Stimulated activated CD4-positive, alpha-beta T cell treated with anti-CD3 and anti-CD28 coated beads, Interleukin-15, amount 100 ng/mL, for 48 hours (primary cell): ENCODE measurements around the gene RIT2.

ENCODE experiments used
- DNase-seq, 2 donors: peaks; one replicate each; pipeline ENCODE4 v3.0.0-alpha.2; 2020; ENCODE audit warnings: low read depth in 2 of 2

The RIT2 gene

DNA sequence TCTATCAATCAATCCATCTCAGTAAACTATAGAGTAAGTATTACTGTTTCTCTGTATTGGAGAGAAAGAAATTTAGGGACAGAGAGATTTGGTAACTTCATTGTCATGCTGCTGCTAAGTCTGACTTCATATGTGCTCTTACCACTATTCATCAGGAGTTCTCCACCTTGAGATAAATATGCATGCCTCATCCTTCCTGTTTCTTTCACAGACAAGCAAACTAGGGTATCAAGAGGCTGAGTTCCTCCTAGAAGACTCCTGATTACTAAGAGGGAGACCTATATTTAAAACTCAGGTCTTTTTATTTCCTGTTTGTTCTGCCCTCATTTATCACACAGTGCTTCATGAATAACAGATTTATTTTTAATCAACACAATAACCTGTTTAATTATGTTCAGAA lies 34.1 kb downstream of the RIT2 start:
- DNase-seq: no peak

DNA sequence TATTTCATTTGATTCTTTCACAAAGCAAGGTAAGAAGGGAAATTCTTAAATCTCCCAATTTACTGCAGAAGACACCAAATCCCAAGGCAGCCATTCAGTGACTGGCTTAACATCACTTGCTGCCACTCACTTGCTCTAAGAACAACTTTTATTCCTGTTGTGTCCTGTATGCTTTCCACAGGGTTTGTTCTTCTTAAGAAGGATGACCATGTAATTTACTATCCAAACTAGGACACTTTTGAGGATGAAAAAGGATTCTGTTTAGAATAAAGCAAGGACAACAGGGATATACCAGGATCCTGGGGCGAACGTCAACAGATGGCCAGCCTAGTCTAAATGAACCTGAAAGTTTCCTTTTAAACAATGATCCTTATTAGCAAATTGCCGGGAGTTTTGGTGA lies 34.8 kb downstream of the RIT2 start:
- no peak for DNase-seq

DNA sequence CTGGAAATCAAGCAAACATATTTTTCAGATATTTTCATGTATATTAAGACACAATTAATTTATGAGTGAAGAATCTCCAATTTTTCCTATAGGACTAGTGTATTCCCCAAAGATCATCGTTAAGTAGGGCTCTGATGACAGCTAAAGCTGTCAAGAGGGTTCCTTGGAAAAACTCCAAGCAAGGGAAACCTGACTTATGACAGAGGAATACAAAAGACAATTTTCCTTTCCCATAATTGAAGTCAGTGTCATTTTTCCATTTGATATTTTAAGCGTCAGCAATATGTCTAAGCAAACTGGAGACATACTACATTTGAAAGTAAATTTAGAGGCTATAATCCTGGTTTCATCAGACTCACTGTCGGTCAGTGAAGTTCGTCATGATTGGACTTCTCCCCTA lies 36.1 kb downstream of the RIT2 start:
- no peak for DNase-seq

DNA sequence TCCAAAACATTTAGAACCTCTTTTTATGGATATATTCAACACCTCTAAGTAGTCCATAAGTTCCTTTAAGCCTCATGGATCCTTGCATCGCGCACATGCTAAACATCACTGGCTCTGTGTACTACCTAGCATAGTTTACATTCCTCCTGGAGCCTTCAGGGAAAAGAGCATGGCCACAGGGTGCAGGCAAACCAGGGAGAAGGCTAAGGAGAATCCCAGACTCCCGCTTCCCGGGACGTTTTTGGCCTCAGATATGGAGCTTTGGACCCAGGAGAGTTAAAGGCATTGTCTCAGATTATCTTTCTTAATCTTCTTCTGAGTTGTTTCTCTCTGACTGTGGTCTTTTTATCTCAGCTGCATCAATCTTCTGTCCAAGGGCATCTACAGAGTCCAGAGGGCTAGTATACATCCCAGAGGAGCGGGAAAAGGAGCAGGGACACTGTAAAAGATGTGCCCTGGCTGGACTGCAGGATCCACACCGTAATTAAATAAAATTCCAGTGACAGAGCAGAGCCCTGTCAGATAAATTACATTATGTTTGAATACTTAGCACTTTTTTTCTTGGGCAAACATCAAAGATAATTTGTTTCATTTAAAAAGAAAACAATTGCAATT lies 36.9 kb downstream of the RIT2 start:
- DNase-seq: no peak

DNA sequence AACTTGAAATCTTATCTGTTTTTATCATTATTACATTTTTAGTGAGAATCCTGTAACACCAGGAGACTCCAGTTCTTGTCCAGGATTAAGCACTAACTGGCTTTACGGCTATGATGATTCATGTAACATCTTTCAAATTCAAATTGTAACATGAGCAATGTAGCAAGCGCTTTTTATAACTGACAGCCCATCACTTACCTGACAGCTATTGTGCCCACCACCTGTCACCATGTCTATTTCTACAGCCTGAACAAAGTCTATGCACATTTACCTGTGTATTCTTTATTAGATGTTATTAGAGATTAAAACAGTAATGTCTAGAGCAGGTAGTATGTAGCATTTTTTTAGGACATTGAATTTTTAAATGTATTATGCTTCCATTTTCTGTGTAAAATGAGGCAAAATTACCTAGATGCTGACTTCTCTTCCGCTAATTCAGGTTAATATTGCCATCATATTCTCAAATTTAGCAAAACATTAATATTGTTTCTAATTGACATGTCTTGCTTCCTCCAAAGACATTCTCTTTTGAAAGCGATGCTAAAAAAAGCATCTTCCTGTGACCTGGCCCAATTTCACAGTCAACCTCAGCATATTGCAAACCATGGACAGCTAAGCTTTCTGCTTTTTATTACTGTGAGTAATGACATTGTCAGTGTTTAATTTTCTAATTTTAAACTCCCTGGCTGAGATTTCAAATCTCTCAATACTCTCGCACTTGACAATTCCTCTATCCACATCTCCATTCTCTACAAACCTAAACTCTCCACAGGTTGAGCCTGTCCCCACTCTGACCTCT lies 37.8 kb downstream of the RIT2 start:
- no peak for DNase-seq

DNA sequence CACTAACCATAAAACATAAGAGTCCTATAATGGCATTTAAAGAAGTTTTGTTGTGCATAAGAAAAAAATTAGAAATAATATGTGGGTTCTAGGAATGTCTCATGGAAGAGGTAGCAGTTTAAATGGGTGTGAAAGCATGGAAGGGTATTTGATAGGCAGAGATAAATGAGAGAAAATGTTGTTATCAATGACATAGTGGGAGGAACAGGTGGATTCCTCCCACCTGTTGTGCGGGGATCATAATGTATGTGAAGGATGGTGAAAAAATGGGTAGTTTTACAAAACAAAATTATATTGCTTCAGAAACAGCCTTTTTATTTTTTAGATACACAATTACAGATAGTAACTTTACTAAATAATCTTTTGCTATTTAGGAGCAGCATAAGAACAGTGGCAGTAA lies 41.7 kb downstream of the RIT2 start:
- DNase-seq: no peak

DNA sequence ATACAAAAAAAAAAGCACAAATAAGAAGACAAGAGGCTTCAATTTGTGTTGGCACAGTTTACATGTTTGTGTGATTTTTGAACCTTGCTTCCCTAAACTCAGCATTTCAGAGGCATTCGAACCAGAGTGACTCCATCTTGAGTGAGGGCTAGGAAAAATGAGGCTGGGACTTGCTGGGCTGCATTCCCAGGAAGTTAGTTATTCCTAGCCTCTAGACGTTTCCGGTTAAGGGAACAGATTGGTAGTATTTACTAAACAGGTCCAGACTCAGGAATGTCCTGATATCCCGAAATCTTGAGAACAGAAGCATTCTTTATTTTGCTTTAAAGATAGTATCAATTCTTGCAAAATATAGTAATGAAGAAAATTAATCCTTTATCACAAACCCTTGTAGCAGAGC lies 46.7 kb downstream of the RIT2 start:
- no peak for DNase-seq

DNA sequence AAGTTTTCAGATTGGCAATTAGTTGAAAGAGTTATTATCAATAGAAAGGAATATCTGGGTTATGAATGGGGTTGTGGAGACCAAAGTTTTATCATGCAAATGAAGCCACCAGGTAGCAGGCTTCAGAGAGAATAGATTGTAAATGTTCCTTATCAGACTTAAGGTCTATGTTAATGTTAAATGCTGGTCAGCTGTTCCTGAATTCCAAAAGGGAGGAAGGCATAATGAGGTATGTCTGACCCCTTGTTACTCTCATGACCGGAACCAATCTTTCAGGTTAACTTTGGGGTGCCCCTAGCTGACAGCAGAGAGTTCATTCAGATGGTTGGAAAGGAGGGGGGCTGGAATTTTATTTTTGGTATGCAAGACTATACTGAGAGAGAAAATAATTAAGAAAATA lies 47.9 kb downstream of the RIT2 start:
- DNase-seq: no peak

DNA sequence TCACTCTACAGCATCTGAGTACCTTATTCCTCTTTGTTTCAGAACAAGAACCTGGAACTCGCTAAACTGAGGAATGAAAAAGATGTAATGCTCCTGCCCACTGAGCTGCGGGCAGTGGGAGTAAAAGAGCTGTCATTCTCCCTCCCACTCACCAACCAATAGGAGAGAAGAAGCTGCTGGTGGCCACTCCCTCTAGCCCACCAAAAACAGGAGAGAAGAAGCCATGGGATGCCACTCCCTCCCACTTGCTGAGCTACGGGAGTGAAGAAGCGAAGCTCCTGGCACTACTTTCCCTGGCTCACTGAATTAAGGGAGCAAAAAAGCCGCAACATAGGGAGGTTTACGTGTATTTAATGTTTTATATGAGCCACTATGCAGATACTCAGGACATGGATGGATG lies 53.7 kb downstream of the RIT2 start:
- no peak for DNase-seq

DNA sequence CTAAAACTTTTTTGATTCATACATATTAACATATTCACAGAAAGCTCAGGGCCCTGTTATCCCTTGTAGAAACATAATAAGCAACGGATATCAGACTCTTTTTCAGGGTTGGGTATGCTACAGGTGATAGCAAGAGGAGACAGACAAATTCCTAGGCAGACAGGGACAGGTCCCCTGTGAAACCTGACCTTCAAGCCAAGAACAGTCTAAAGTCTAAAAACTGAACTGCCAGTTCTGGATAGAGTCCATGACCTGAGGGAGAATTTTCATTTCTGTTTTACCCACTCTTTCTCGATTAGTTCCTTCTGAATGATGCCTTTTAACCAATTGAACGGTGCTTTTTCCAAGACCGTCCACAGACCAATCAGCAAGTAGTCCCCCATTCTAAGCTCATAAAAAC lies 54.2 kb downstream of the RIT2 start:
- no peak for DNase-seq

DNA sequence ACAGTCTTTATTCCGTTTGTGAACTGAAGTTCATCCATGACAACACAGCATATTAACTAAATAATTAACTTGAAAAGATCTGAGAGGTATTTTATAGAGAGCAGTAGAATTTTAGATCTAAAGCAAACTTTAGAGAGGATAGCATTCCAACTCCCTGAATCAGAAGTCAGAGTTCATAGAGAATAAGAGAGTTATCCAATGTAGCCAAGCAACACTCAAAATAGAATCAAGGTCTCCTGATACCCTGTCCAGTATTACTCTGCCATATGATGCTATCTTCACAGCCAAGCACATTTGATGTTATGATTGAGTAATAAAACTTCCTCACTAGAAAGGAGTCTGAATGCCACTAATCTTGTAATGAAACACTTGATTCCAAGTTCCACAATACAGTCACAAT lies 55.5 kb downstream of the RIT2 start:
- DNase-seq: no peak

DNA sequence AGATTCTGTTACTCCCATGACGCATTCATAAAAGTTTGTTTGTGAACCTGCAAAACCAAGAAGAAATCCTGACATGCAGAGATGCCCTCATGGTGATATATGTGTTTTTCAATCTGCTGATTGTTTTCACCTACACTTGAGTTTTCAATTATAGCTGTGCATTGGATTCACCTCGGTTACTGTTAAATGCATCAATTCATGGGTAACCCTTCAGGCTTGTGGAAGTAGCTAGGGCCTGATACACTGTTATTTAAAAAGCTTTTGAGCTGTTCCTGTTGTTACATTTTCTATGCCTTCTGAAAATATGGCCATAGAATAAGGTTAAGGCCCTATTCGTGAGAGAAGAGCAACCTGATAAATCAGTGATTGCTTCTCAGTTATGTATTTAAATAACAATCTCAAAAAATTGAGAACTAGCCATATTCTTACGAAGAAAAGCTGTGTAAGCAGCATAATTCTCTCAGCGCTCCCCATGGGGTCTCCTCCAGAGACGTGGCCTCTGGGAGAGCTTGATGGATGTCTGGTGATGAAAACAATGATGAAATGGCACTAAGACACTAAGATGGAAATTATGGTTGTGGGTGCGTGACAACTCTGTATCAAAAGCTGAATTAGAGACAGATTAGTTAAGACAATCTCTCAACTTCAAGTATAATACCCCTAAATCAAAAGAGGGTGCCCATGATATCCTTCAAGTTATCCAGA lies 60.5 kb downstream of the RIT2 start:
- DNase-seq: no peak

DNA sequence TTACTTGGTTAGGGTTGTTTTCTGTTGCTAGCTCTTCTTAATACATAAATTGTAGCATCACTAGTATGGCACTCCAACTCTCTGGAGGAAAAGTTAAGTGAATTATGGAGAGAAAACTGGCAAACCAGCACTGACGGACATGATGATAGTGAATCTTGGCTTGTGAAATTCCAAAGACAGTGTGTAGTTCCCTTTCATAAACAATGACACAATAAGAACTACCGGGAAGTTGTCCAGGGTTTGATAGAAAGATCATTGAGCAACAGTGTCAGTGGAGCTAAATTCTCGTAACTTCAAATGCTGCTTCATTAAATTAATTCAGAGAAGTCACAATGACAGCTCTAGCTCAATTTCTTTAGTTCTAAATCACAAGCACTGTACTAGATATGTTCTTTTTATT lies 66.5 kb downstream of the RIT2 start:
- DNase-seq: no peak

DNA sequence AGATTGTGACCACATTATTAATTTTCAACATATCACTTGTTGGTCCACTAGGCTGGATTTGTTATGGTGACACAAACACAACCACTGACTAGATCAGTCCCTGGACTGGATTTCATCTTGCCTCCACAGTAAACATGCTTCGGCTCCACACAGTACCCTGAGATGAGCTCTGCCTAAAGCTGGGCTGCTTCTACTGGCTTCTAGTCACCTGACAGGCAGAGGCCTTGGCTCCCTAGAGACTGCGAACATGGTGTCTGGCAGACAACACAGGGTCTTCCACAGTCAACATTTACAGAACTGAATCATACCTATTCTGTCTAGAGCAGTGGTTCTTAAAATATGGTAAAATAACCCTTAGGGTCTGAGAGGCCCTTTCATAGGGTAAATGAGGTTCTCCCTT lies 69.2 kb downstream of the RIT2 start:
- no peak for DNase-seq

DNA sequence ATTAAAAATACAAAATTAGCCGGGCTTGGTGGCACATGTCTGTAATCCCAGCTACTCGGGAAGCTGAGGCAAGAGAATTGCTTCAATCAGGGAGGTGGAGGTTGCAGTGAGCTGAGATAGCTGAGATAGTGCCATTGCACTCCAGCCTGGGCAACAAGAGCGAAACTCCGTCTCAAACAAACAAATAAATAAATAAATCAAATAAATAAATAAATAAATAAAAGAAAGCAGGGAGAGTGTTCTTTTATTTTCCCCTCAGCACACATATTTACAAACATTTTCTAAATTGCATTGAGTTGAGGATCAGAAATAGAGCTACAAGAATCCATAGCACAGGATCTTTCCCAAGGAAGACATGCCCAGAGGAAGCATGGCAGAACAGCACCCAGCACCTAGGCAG lies 71.9 kb downstream of the RIT2 start:
- DNase-seq: no peak

DNA sequence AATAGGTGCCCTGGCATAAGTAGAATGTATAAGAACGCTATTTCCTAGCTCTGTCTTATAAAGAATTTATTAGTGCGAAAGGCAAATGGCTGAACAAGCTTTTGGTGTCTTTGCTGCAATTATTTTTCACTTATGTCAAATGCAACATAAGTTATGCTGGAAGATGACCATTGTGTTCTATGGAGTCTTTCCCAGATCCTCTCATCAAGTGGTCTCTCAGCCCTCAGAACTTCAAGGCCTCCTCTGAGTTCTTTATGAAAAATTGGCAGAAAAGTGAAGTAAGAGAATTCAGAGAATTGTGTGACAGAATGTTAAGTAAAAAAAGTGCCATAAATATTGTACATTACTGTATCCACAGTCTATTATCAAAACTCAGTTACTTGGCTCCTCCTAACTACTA lies 75.2 kb downstream of the RIT2 start:
- no peak for DNase-seq

DNA sequence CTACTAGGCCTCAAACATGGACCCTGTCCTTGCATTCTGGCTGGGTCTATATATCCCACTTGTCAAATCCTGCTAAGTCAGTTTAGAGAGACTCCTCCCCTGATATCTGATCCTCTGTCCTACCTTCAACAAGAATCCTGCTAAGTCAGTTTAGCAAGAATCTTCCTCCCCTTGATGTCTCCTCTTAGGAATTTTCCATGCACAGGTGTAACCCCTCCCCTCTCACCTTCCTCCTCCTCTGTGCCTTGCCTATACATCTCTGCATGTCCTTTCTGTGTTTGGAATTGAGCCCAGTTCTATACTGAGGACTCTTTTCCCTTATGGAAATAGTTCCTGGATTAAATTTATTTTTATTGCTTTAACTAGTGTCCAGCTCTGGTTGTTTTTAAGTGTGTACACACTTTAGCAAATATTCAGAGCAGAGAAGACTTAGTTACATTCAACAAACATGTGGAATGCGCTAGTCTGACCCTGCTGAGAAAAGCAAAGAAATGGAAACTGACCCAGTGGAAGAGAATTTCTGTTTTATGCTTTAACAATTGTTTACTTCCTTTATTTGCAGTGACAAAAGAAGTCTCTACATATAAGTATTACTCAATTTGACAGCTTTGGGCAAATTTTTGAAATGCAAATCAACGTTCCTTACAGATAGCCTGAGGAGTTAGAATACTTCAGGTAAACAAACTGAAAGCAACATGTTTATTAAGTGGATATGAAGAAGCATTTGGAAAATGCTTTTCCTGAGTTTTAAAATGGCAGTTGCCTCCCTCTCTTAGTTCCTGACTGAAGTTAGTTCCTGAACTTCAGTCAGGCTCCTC lies 80.6 kb downstream of the RIT2 start:
- DNase-seq: no peak

DNA sequence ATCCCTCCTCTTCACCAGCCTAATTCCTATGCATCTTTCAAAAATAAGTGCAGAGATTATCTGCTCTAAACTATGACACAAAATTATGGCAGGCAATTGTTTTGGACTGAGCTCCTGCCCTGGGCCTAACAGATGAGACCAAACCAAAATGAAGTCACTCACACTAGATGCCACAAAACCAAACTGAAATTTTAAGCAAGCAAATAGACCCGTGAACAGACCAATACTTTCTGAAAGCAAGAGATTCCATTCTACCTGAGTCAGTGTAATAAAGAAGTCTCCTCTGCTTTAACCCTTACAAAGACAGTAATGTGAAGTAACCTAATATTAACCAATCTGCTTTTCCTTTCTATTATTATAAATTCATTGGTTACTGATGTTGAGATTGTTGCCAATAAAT lies 84.3 kb downstream of the RIT2 start:
- DNase-seq: no peak

DNA sequence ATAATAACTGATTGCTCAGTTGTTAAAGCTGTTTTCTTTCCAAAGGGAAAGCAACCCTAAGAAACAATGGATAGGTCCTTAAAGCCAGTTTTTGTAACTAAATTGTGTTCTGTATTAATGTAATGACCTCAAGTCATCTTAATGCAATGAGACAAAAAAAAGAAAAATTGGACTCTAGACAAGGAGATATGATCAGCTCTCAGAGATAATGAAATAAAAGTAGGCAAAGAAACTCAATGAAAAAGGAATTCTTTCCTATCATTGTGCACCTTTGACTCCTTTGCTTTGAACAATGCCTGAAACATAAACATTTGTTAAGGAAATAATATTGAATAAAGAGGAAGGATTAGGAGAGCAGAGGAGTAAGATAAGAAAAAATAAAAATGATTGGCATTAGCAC lies 86.1 kb downstream of the RIT2 start:
- no peak for DNase-seq

DNA sequence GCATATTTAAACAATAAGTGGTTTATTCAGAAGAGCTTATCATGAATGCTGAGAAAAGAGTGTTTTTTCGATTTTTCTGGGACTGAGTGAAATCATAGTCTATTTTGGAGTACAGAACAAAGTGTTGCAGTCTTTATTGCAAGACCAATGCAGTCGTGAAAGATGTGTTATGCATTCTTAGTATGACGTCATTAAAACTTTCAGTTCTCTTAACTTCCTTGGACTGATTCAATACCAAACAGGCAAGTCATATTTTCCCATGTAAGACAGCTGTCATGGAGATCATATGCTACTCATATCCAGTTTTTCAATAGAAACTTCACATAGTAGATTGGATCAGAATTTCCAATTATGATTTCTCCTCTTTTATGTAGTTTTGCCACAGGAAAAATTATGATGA lies 92.6 kb downstream of the RIT2 start:
- no peak for DNase-seq

DNA sequence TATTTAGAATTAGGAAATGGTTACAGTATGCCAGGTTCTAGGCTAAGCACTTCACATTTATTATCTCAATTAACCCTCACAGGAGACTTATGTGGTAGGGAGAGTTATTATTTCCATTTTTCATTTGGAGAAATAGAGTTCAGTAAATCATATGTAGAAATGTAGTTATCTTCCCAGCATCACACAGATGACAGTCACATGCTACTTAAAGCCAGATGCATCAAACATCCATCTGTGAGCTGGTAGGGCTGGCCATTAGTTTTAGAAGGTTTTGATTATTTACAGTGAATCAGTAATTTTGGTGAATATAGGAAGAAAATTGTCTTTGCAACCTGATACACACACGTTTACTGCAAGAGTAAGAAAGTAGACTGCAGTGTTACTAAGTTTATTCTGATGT lies 97.9 kb downstream of the RIT2 start:
- DNase-seq: no peak

DNA sequence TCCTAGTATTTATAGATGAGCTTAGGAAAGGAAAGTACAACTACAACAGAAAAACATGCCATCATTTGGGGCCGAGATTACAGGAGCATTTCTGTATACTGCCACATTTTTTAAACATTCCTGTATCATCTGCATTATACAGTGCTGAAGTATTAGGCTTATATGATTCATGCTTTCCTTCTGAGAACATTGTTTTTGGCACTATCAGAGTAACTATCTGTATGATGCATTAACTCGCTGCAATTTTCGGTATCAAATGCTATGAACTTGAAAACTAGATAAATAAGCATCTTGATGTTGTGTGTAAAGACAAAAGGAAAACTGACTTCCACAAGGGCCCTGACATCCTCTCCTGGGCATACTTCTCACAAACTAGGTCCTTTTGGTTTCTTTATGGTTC lies 102.0 kb downstream of the RIT2 start:
- no peak for DNase-seq
